SU-DHL-6 (cell line): Measurements from ENCODE around the gene OR5AR1.

Experiments used
- H2AFZ ChIP-seq: fragments of 200-600 bp; sonication (generic); 2 replicates; pipeline ENCODE4 v1.6.1; 2014; ENCODE audit warnings: low read depth, mild to moderate bottlenecking, moderate library complexity, mixed read lengths, antibody characterized with exemption, low read length; ENCODE audit not compliant: severe bottlenecking
- H3F3A ChIP-seq: fragments of 200-600 bp; shearing (Covaris generic); 2 replicates; pipeline ENCODE4 v1.6.0; 2016; ENCODE audit warnings: antibody characterized with exemption, mild to moderate bottlenecking; ENCODE audit not compliant: insufficient read depth
- H3K27ac ChIP-seq: fragments of 200-600 bp; sonication (generic); 2 replicates; pipeline ENCODE4 v1.5.1; 2016; ENCODE audit warnings: low read depth, mild to moderate bottlenecking, low read length, moderate library complexity, mixed read lengths
- H3K27me3 ChIP-seq: fragments of 200-600 bp; sonication (generic), shearing (Covaris generic); 2 replicates; pipeline ENCODE4 v1.6.0; 2014; ENCODE audit warnings: mild to moderate bottlenecking, low read length
- H3K36me3 ChIP-seq: fragments of 200-600 bp; sonication (generic); 2 replicates; pipeline ENCODE4 v1.6.1; 2014; ENCODE audit warnings: mild to moderate bottlenecking, low read length, mixed read lengths
- H3K4me2 ChIP-seq: fragments of 300-600, 200-600 bp; shearing (Covaris generic), sonication (generic); 2 replicates; pipeline ENCODE4 v1.6.0; 2014; ENCODE audit warnings: low read length, low read depth, mild to moderate bottlenecking; ENCODE audit not compliant: poor library complexity, severe bottlenecking
- H3K4me3 ChIP-seq: fragments of 200-600 bp; sonication (generic); 2 replicates; pipeline ENCODE4 v1.5.1; 2014; ENCODE audit warnings: antibody characterized with exemption, low read length, mild to moderate bottlenecking, mixed read lengths; ENCODE audit not compliant: insufficient read depth, poor library complexity, severe bottlenecking
- H3K79me2 ChIP-seq: fragments of 200-600 bp; sonication (generic); 2 replicates; pipeline ENCODE4 v1.6.1; 2014; ENCODE audit warnings: mild to moderate bottlenecking, low read length, moderate library complexity; ENCODE audit not compliant: insufficient read depth
- H3K9ac ChIP-seq: fragments of 200-600 bp; sonication (generic); 2 replicates; pipeline ENCODE4 v1.7.0; 2014; ENCODE audit warnings: mild to moderate bottlenecking, low read length
- H3K9me2 ChIP-seq: fragments of 200-600 bp; sonication (generic); replicated peaks from 2 replicates; pipeline ENCODE4 v1.6.1; 2014; ENCODE audit warnings: low read length; ENCODE audit not compliant: insufficient read depth
- H3K9me3 ChIP-seq: fragments of 200-600 bp; sonication (generic); 2 replicates; pipeline ENCODE4 v1.6.1; 2014; ENCODE audit warnings: low read length, mixed read lengths; ENCODE audit not compliant: insufficient read depth
- H4K20me1 ChIP-seq: fragments of 200-600 bp; sonication (generic); 2 replicates; pipeline ENCODE4 v1.6.1; 2014; ENCODE audit warnings: low read depth, mild to moderate bottlenecking, antibody characterized with exemption, low read length, moderate library complexity, mixed read lengths
- EZH2phosphoT487 ChIP-seq: fragments of 200-600 bp; sonication (generic), shearing (Covaris generic); conservative IDR thresholded peaks from 2 replicates; pipeline ENCODE4 v1.6.1; 2018; ENCODE audit warnings: mild to moderate bottlenecking, antibody characterized with exemption, low read length, moderate library complexity, mixed read lengths
- TF ChIP-seq, protein P1 (sequence below): fragments of 200-600 bp; sonication (generic); IDR thresholded peaks from one replicate; pipeline ENCODE4 v1.5.1; 2017; ENCODE audit warnings: antibody characterized with exemption, mild to moderate bottlenecking, low read length, moderate library complexity; ENCODE audit not compliant: insufficient read depth, poor library complexity, severe bottlenecking

OR5AR1 gene

DNA sequence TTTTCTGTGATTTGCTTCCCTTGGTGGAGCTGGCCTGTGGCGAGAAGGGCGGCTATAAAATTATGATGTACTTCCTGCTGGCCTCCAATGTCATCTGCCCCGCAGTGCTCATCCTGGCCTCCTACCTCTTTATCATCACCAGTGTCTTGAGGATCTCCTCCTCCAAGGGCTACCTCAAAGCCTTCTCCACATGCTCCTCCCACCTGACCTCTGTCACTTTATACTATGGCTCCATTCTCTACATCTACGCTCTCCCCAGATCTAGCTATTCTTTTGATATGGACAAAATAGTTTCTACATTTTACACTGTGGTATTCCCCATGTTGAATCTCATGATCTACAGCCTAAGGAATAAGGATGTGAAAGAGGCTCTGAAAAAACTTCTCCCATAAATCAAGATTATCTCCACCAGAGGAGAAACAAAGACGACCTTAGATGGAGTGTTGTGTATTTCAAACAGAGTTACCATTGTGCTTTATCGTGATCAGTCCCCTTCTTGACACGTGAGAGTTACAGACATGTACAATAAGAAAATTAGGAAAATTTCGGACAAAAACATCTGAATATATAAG is 37.5 kb downstream of the OR5AR1 start:
- H3K79me2 ChIP-seq: no peaks in the 10 kb centered on the region
- no peak for TF ChIP-seq EZH2phosphoT487
- TF ChIP-seq, protein P1, sequence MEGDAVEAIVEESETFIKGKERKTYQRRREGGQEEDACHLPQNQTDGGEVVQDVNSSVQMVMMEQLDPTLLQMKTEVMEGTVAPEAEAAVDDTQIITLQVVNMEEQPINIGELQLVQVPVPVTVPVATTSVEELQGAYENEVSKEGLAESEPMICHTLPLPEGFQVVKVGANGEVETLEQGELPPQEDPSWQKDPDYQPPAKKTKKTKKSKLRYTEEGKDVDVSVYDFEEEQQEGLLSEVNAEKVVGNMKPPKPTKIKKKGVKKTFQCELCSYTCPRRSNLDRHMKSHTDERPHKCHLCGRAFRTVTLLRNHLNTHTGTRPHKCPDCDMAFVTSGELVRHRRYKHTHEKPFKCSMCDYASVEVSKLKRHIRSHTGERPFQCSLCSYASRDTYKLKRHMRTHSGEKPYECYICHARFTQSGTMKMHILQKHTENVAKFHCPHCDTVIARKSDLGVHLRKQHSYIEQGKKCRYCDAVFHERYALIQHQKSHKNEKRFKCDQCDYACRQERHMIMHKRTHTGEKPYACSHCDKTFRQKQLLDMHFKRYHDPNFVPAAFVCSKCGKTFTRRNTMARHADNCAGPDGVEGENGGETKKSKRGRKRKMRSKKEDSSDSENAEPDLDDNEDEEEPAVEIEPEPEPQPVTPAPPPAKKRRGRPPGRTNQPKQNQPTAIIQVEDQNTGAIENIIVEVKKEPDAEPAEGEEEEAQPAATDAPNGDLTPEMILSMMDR: no peak
- H3K4me3 ChIP-seq: no peak overlapping the region
- no peak overlapping the region for H2AFZ ChIP-seq
- H3K27ac ChIP-seq: no peak overlapping the region
- no peak overlapping the region for H3K4me2 ChIP-seq
- no peaks in the 10 kb centered on the region for H3F3A ChIP-seq
- no peaks in the 10 kb centered on the region for H4K20me1 ChIP-seq
- no peaks in the 10 kb centered on the region for H3K27me3 ChIP-seq
- H3K9me3 ChIP-seq: no peaks in the 10 kb centered on the region
- no peaks in the 10 kb centered on the region for H3K36me3 ChIP-seq
- no peaks in the 10 kb centered on the region for H3K9me2 ChIP-seq
- H3K9ac ChIP-seq: no peak overlapping the region

DNA sequence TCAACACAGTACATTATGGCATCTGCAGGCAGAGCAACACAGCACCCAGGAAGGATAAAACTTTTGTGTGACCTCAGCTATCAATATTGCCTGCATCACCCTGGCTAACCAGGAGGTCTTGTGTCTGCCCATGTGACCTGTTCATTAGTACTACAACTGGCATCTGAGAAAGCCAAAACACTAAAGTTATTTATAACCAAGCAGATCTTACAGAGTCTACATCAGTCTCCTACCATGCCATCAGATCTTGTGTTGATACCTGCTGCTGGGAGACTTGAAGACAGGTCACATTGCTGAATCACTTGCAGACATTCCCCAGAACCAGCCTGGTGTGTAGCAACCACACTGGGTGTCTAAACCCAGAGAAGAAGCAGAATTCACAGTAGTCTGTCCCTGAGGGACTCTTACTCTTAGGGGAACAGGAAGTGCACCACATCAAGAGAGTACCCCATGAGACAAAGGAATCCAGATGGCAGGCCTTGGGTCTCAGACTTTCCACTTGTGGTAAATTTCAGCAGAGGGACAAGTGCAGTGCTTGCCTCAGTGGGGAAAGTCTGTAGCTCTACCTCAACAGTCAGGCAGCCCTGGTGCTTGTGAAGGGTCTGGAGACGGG is 42.4 kb downstream of the OR5AR1 start:
- H3K79me2 ChIP-seq: no peaks in the 10 kb centered on the region
- TF ChIP-seq, protein P1: no peak
- TF ChIP-seq EZH2phosphoT487: no peak
- no peaks in the 10 kb centered on the region for H3K9me2 ChIP-seq
- no peaks in the 10 kb centered on the region for H3K36me3 ChIP-seq
- H3K4me2 ChIP-seq: no peak overlapping the region
- no peak overlapping the region for H3K9ac ChIP-seq
- no peak overlapping the region for H3K27ac ChIP-seq
- H3K27me3 ChIP-seq: no peaks in the 10 kb centered on the region
- H3F3A ChIP-seq: no peaks in the 10 kb centered on the region
- no peaks in the 10 kb centered on the region for H4K20me1 ChIP-seq
- no peaks in the 10 kb centered on the region for H3K9me3 ChIP-seq
- H2AFZ ChIP-seq: no peak overlapping the region
- no peak overlapping the region for H3K4me3 ChIP-seq

DNA sequence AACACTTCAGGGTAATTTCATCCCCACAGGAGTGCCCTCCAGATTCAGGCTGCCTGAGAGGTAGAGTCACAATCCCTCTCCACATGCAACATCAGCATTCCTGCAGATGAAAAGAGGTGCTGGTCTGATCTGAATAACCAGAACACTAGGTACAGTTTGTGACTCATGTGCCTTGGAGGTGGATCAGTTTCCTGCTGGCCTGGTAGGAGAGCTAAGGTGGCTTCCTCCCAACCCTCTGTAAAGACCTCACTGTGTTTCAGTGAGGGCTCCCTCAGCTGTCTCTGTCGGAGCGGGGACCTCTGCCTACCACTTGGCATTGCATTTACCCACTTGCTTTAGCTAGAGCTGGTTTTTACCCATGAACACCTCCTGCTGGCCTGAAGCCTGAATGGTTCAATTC is 43.0 kb downstream of the OR5AR1 start:
- no peaks in the 10 kb centered on the region for H3K36me3 ChIP-seq
- H4K20me1 ChIP-seq: no peaks in the 10 kb centered on the region
- H3K79me2 ChIP-seq: no peaks in the 10 kb centered on the region
- H3K4me3 ChIP-seq: no peak overlapping the region
- no peaks in the 10 kb centered on the region for H3K9me3 ChIP-seq
- no peak overlapping the region for H3K4me2 ChIP-seq
- H3K9ac ChIP-seq: no peak overlapping the region
- TF ChIP-seq EZH2phosphoT487: no peak
- TF ChIP-seq, protein P1: no peak
- H2AFZ ChIP-seq: no peak overlapping the region
- H3K27ac ChIP-seq: no peak overlapping the region
- no peaks in the 10 kb centered on the region for H3K9me2 ChIP-seq
- no peaks in the 10 kb centered on the region for H3K27me3 ChIP-seq
- H3F3A ChIP-seq: no peaks in the 10 kb centered on the region
